ENCODE data around the gene C10orf62. TPM values are rescaled to one million over a fixed set of nuclear protein-coding genes. Genes with fewer than 3 reads are reported as not detected.
"Not testable (repeated sequence)": the region's sequence is repeated elsewhere in the genome, so short reads cannot be mapped to it uniquely, and the experiment has no call there.

The C10orf62 gene
- polyA plus RNA-seq, 1 donor (not counting 4 experiments of a cell fraction or from before 2014, with no cell fraction given), result not detected

DNA sequence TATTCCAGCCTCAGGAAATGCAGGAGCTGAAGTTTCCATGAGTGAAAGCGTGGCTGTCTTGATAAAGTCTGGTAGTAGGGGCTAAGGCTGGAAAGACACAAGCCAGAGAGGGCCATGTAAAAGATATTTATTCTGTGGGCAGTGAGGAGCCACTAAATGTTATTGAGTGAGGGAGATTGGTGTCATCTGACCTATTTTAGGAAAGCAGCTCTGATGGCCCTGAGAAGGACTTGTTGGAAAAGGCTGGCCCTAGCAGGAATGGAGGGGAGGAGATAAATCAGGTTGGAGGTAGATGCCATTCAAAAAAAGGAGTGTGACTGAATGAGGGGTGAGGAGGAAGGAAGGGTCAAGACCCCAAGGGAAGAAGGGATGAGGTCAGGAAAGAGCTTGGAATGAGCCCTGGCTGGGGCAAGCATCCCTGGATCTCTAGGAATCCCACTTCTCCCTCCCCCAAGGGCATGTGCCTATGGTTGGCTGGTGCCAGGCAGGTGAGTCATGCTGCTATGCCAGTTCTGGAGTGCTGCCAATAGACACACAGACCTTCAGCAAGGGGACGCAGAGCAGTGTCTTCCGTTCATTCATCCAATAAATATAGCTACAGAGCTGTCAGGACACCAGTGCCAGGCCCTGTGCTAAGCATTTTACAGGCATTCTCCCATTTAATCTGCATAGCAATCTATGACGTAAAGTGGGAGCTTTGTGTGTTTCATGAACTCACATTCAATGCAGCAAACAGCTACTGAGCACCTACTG is 15.0 kb upstream of the C10orf62 start:
- Histone ChIP-seq H4K20me1 (ENCODE audit: control insufficient read depth, extremely low read depth, insufficient read depth, low read length) (no peaks in the 10 kb centered on the region), H3K4me2 (ENCODE audit: control insufficient read depth, extremely low read depth, insufficient read depth, low read depth, low read length) (peak overlapping the region; percentile 62), H3K36me3 (ENCODE audit: control insufficient read depth in 2 of 2, extremely low read depth in 1 of 2, insufficient read depth in 2 of 2, low read length in 2 of 2) (peaks cover 1 to 4% of the 10 kb centered on the region in 2 experiments), H3K9me3 (ENCODE audit: control insufficient read depth, low read depth, low read length) (no peaks in the 10 kb centered on the region), H3K9me1 (ENCODE audit: control insufficient read depth, extremely low read depth, insufficient read depth, low read length) (no peaks in the 10 kb centered on the region), H3K27me3 (ENCODE audit: control insufficient read depth, extremely low read depth, insufficient read depth, low read length) (no peaks in the 10 kb centered on the region), H3K27ac (ENCODE audit: control insufficient read depth, insufficient read depth, low read length) (peak overlapping the region; percentile 20), H3K4me3 (ENCODE audit: control insufficient read depth in 2 of 3, extremely low read depth in 1 of 3, insufficient read depth in 2 of 3, low read depth in 1 of 3, low read length in 3 of 3) (no peak overlapping the region), H2AFZ (ENCODE audit: control insufficient read depth, low read length) (no peak overlapping the region), H3K4me1 (ENCODE audit: control insufficient read depth, extremely low read depth, insufficient read depth, low read length) (peaks cover 56% of the 10 kb centered on the region), H3K9ac (ENCODE audit: control insufficient read depth, extremely low read depth, insufficient read depth, low read length) (no peak overlapping the region), H3K79me2 (ENCODE audit: control insufficient read depth, insufficient read depth, low read length) (no peaks in the 10 kb centered on the region)
- FAIRE-seq (peak; percentile 99), DNase-seq (ENCODE audit: low read depth, low spot score) (peak; percentile 97)
- dilution Hi-C loops (cut with MboI; ENCODE audit: extremely low pct_ligation_motif_present, low sequenced_read_pairs), result no loop called here
- no peak for TF ChIP-seq EZH2 (IDR thresholded peaks at IDR 0.05; ENCODE audit: low read length)
- TF ChIP-seq, protein P1, sequence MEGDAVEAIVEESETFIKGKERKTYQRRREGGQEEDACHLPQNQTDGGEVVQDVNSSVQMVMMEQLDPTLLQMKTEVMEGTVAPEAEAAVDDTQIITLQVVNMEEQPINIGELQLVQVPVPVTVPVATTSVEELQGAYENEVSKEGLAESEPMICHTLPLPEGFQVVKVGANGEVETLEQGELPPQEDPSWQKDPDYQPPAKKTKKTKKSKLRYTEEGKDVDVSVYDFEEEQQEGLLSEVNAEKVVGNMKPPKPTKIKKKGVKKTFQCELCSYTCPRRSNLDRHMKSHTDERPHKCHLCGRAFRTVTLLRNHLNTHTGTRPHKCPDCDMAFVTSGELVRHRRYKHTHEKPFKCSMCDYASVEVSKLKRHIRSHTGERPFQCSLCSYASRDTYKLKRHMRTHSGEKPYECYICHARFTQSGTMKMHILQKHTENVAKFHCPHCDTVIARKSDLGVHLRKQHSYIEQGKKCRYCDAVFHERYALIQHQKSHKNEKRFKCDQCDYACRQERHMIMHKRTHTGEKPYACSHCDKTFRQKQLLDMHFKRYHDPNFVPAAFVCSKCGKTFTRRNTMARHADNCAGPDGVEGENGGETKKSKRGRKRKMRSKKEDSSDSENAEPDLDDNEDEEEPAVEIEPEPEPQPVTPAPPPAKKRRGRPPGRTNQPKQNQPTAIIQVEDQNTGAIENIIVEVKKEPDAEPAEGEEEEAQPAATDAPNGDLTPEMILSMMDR (optimal IDR thresholded peaks at IDR 0.05 in 1 of 3, IDR thresholded peaks at IDR 0.05 in 1 of 3, conservative IDR thresholded peaks at IDR 0.05 in 1 of 3; ENCODE audit: extremely low read depth in 1 of 3, insufficient read depth in 2 of 3, low read length in 3 of 3), result no peak

DNA sequence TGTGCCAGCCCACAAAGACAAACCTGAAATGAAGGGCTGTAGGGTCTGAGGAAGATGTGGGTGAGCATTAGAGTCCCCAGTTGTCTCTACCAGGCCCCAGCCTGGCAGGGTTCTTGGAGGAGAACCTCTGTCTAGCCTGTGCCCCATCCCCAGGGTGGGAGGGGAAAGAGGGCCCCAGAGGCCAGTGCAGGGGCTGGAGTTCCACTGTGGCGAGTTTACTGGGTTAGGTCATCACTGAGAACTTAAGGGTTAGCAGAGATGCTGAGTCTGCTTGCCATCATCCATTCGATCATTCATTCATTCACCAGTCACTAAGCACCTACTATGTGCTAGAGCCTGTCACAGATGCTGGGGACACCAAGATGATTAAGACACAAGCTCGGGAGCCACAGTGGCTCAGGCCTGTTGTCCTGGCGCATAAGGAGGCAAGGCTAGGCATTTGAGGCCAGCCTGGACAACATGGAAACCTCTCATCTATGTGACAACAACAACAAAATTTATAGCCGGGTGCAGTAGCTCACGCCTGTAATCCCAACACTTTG is 14.3 kb upstream of the C10orf62 start:
- dilution Hi-C loops (cut with MboI; ENCODE audit: extremely low pct_ligation_motif_present, low sequenced_read_pairs), result no loop called here

DNA sequence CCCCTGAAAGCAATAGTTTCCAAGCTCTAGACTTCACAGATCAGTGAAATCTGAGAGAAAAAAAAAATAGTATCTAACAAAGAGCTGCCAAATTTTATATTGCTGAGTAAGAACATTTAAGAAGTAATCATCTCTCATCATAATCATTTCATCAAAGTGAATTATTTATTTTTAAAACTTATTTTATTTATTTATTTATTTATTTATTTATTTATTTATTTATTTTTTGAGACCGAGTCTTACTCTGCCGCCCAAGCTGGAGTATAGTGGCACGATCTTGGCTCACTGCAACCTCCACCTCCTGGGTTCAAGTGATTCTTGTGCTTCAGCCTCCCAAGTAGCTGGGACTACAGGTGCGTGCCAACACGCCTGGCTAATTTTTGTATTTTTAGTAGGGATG is 13.0 kb upstream of the C10orf62 start:
- not testable (repeated sequence) for H3K4me2 ChIP-seq (ENCODE audit: control insufficient read depth, extremely low read depth, insufficient read depth, low read depth, low read length)

More for the DNA sequence above, 14.3 kb upstream of the C10orf62 start:
- no peak overlapping the region for H3K9ac ChIP-seq (ENCODE audit: control insufficient read depth, extremely low read depth, insufficient read depth, low read length)
- H3K79me2 ChIP-seq (ENCODE audit: control insufficient read depth, insufficient read depth, low read length), result no peaks in the 10 kb centered on the region
- no peak for TF ChIP-seq EZH2 (IDR thresholded peaks at IDR 0.05; ENCODE audit: low read length)
- TF ChIP-seq, protein P1 (optimal IDR thresholded peaks at IDR 0.05 in 1 of 3, IDR thresholded peaks at IDR 0.05 in 1 of 3, conservative IDR thresholded peaks at IDR 0.05 in 1 of 3; ENCODE audit: extremely low read depth in 1 of 3, insufficient read depth in 2 of 3, low read length in 3 of 3), result no peak
- no peak overlapping the region for H3K4me3 ChIP-seq (ENCODE audit: control insufficient read depth in 2 of 3, extremely low read depth in 1 of 3, insufficient read depth in 2 of 3, low read depth in 1 of 3, low read length in 3 of 3)
- no peaks in the 10 kb centered on the region for H3K36me3 ChIP-seq (ENCODE audit: control insufficient read depth in 2 of 2, extremely low read depth in 1 of 2, insufficient read depth in 2 of 2, low read length in 2 of 2)
- no peaks in the 10 kb centered on the region for H3K9me3 ChIP-seq (ENCODE audit: control insufficient read depth, low read depth, low read length)
- peak overlapping the region; percentile 62 for H3K4me2 ChIP-seq (ENCODE audit: control insufficient read depth, extremely low read depth, insufficient read depth, low read depth, low read length)
- H4K20me1 ChIP-seq (ENCODE audit: control insufficient read depth, extremely low read depth, insufficient read depth, low read length), result no peaks in the 10 kb centered on the region
- no peaks in the 10 kb centered on the region for H3K9me1 ChIP-seq (ENCODE audit: control insufficient read depth, extremely low read depth, insufficient read depth, low read length)
- no peak for FAIRE-seq
- no peak overlapping the region for H2AFZ ChIP-seq (ENCODE audit: control insufficient read depth, low read length)
- DNase-seq (ENCODE audit: low read depth, low spot score), result no peak
- peak overlapping the region; percentile 20 for H3K27ac ChIP-seq (ENCODE audit: control insufficient read depth, insufficient read depth, low read length)
- H3K4me1 ChIP-seq (ENCODE audit: control insufficient read depth, extremely low read depth, insufficient read depth, low read length), result peaks cover 49% of the 10 kb centered on the region
- no peaks in the 10 kb centered on the region for H3K27me3 ChIP-seq (ENCODE audit: control insufficient read depth, extremely low read depth, insufficient read depth, low read length)

More for the DNA sequence above, 13.0 kb upstream of the C10orf62 start:
- H3K9me1 ChIP-seq (ENCODE audit: control insufficient read depth, extremely low read depth, insufficient read depth, low read length); H4K20me1 ChIP-seq (ENCODE audit: control insufficient read depth, extremely low read depth, insufficient read depth, low read length); H3K4me3 ChIP-seq (ENCODE audit: control insufficient read depth in 2 of 3, extremely low read depth in 1 of 3, insufficient read depth in 2 of 3, low read depth in 1 of 3, low read length in 3 of 3); H3K9me3 ChIP-seq (ENCODE audit: control insufficient read depth, low read depth, low read length); H3K27me3 ChIP-seq (ENCODE audit: control insufficient read depth, extremely low read depth, insufficient read depth, low read length); H2AFZ ChIP-seq (ENCODE audit: control insufficient read depth, low read length); H3K27ac ChIP-seq (ENCODE audit: control insufficient read depth, insufficient read depth, low read length); FAIRE-seq; H3K79me2 ChIP-seq (ENCODE audit: control insufficient read depth, insufficient read depth, low read length); H3K36me3 ChIP-seq (ENCODE audit: control insufficient read depth in 2 of 2, extremely low read depth in 1 of 2, insufficient read depth in 2 of 2, low read length in 2 of 2); H3K9ac ChIP-seq (ENCODE audit: control insufficient read depth, extremely low read depth, insufficient read depth, low read length); DNase-seq (ENCODE audit: low read depth, low spot score); dilution Hi-C loops (cut with MboI; ENCODE audit: extremely low pct_ligation_motif_present, low sequenced_read_pairs): not testable (repeated sequence)
- peaks cover 37% of the 10 kb centered on the region for H3K4me1 ChIP-seq (ENCODE audit: control insufficient read depth, extremely low read depth, insufficient read depth, low read length)

Data from keratinocyte (primary cell).